CD14-positive monocyte (primary cell): ENCODE measurements around the gene NPLOC4. TPM values are rescaled to one million over a fixed set of nuclear protein-coding genes. Genes with fewer than 3 reads are reported as not detected.

ENCODE experiments used
- DNase-seq, 3 donors: peaks; one replicate each; pipeline ENCODE4 v3.0.0-alpha.2; 2011 to 2022
- H2AFZ ChIP-seq: 2 replicates; pipeline ENCODE4 v1.6.0; 2012; ENCODE audit warnings: mild to moderate bottlenecking, low read depth, low read length, inconsistent platforms; ENCODE audit not compliant: insufficient read depth, poor library complexity, severe bottlenecking
- H3K27ac ChIP-seq, 2 donors: 1 replicate in 1 of 2; 2 replicates in 1 of 2; pipeline ENCODE4 v1.5.1; 2012 to 2013; ENCODE audit warnings: low read length in 2 of 2, control low read depth in 1 of 2, inconsistent platforms in 1 of 2, low read depth in 1 of 2, mild to moderate bottlenecking in 1 of 2
- H3K27me3 ChIP-seq, 2 donors: one replicate each; pipeline versions ENCODE4 v1.6.0 to v1.6.1; 2011 to 2013; ENCODE audit warnings: low read length in 2 of 2; ENCODE audit not compliant: control insufficient read depth in 2 of 2, insufficient read depth in 2 of 2
- H3K36me3 ChIP-seq, 2 donors: replicated peaks in 1 of 2; 1 replicate in 1 of 2; 2 replicates in 1 of 2; pipeline versions ENCODE4 v1.5.1 to v1.6.1; 2012 to 2013; ENCODE audit warnings: low read length in 2 of 2, control low read depth in 1 of 2, inconsistent platforms in 1 of 2, mild to moderate bottlenecking in 1 of 2; ENCODE audit not compliant: insufficient read depth in 2 of 2, control insufficient read depth in 1 of 2
- H3K4me1 ChIP-seq, 2 donors: 1 replicate in 1 of 2; 2 replicates in 1 of 2; pipeline versions ENCODE4 v1.5.1 to v1.6.1; 2012 to 2013; ENCODE audit warnings: low read length in 2 of 2, control low read depth in 1 of 2, inconsistent platforms in 1 of 2, mild to moderate bottlenecking in 1 of 2, moderate library complexity in 1 of 2; ENCODE audit not compliant: insufficient read depth in 2 of 2, control insufficient read depth in 1 of 2
- H3K4me2 ChIP-seq: replicated peaks from 2 replicates; pipeline ENCODE3; 2012; ENCODE audit warnings: low read length, moderate library complexity, mild to moderate bottlenecking; ENCODE audit not compliant: poor library complexity, severe bottlenecking; ENCODE audit errors: extremely low read depth
- H3K4me3 ChIP-seq, 3 experiments: fragments of 200-600 bp in 1 of 3; sonication (generic) in 1 of 3; replicated peaks in 1 of 3; 1 replicate in 2 of 3; 2 replicates in 1 of 3; pipeline ENCODE4 v1.5.1; 2011 to 2013; ENCODE audit warnings: low read length in 3 of 3, mild to moderate bottlenecking in 3 of 3, control low read depth in 2 of 3, low read depth in 2 of 3, inconsistent platforms in 1 of 3, moderate library complexity in 1 of 3
- H3K79me2 ChIP-seq: 2 replicates; pipeline ENCODE4 v1.6.0; 2012; ENCODE audit warnings: mild to moderate bottlenecking, control low read depth, inconsistent platforms, low read length, moderate library complexity; ENCODE audit not compliant: insufficient read depth
- H3K9ac ChIP-seq: 2 replicates; pipeline ENCODE4 v1.6.0; 2017; ENCODE audit warnings: low read length, mild to moderate bottlenecking; ENCODE audit not compliant: insufficient read depth, poor library complexity, severe bottlenecking
- H3K9me3 ChIP-seq, 2 donors: replicated peaks in 1 of 2; 1 replicate in 1 of 2; 2 replicates in 1 of 2; pipeline versions ENCODE4 v1.5.1 to v1.6.1; 2012 to 2013; ENCODE audit warnings: low read length in 2 of 2, control low read depth in 1 of 2; ENCODE audit not compliant: control insufficient read depth in 1 of 2, insufficient read depth in 1 of 2
- H4K20me1 ChIP-seq: 2 replicates; pipeline ENCODE4 v1.6.0; 2012; ENCODE audit warnings: mild to moderate bottlenecking, low read length, control low read depth, moderate library complexity; ENCODE audit not compliant: insufficient read depth
- H3K27ac Mint-ChIP-seq, 7 donors: one replicate each; pipeline ENCODE4 v1.8.0; 2020; ENCODE audit warnings: mild to moderate bottlenecking in 7 of 7, mixed read lengths in 7 of 7, moderate library complexity in 6 of 7, inconsistent platforms in 2 of 7
- H3K27me3 Mint-ChIP-seq, 3 donors: one replicate each; pipeline ENCODE4 v1.8.0; 2021 to 2022; ENCODE audit warnings: low read depth in 3 of 3, mild to moderate bottlenecking in 3 of 3, mixed read lengths in 3 of 3, moderate library complexity in 3 of 3, inconsistent platforms in 1 of 3
- H3K36me3 Mint-ChIP-seq, 2 donors: one replicate each; pipeline ENCODE4 v1.8.0; 2020; ENCODE audit warnings: mixed read lengths in 2 of 2, inconsistent platforms in 1 of 2, mild to moderate bottlenecking in 1 of 2
- H3K4me1 Mint-ChIP-seq: one replicate; pipeline ENCODE4 v1.8.0; 2020; ENCODE audit warnings: mild to moderate bottlenecking, mixed read lengths
- H3K4me3 Mint-ChIP-seq, 2 donors: one replicate each; pipeline ENCODE4 v1.8.0; 2020; ENCODE audit warnings: mild to moderate bottlenecking in 2 of 2, mixed read lengths in 2 of 2, moderate library complexity in 1 of 2
- H3K9me3 Mint-ChIP-seq, 7 donors: one replicate each; pipeline ENCODE4 v1.8.0; 2020 to 2022; ENCODE audit warnings: mixed read lengths in 7 of 7, mild to moderate bottlenecking in 6 of 7, moderate library complexity in 6 of 7, inconsistent platforms in 2 of 7
- WGBS: methylation state at CpG from one replicate; pipeline ENCODE4 v1.1.5; 2013; ENCODE audit warnings: missing lambda C conversion rate; ENCODE audit not compliant: insufficient coverage; 5-methylcytosine and 5-hydroxymethylcytosine counted together
- intact Hi-C, 2 donors: fragments of 100-400 bp; cut with micrococcal nuclease; formaldehyde crosslinking; loops; one replicate each; pipeline versions ENCODE4 v1.15.0 to v1.15.1; 2023
- polyA plus RNA-seq, 3 donors: library from polyadenylated mRNA; depleted of rRNA in 1 of 3; unstranded in 2 of 3; stranded (reverse) in 1 of 3; fragments of 300-500 nt in 2 of 3; fragments of >200 nt in 1 of 3; fragmentation: Illumina TruSeq in 2 of 3; gene quantifications; 1 replicate in 2 of 3; 2 replicates in 1 of 3; pipeline ENCODE4 v1.2.3, GENCODE V29; 2012 to 2021
- TF ChIP-seq, protein P1 (sequence below): fragments of 200-600 bp; IDR thresholded peaks from one replicate; pipeline ENCODE4 v1.8.0; 2022; ENCODE audit warnings: antibody characterized with exemption, mild to moderate bottlenecking

NPLOC4 gene
- polyA plus RNA-seq, 3 donors, result 92.1 to 112 (median 106) TPM

GRCh38 chr17:81544281-81544974 is 92.5 kb downstream of the NPLOC4 start:
- intact Hi-C loops, result no loop called here
- no peaks in the 10 kb centered on the region for H3K4me1 Mint-ChIP-seq
- H3K36me3 ChIP-seq, result peaks cover 88 to 92% of the 10 kb centered on the region in 2 donors
- no peaks in the 10 kb centered on the region for H3K27me3 ChIP-seq
- no peak overlapping the region for H3K27ac ChIP-seq
- H3K9me3 ChIP-seq, result no peaks in the 10 kb centered on the region
- no peak overlapping the region for H3K4me3 ChIP-seq
- H3K4me1 ChIP-seq, result no peaks in the 10 kb centered on the region
- no peak overlapping the region for H3K4me2 ChIP-seq
- 98% methylated on average over 10 of the region's 16 CpGs for WGBS
- H3K27ac Mint-ChIP-seq, result no peak overlapping the region
- H2AFZ ChIP-seq, result no peak overlapping the region
- peaks cover 4% of the 10 kb centered on the region for H3K79me2 ChIP-seq
- no peak overlapping the region for H3K4me3 Mint-ChIP-seq
- no peaks in the 10 kb centered on the region for H3K27me3 Mint-ChIP-seq
- H3K36me3 Mint-ChIP-seq, result peaks cover 56 to 94% of the 10 kb centered on the region in 2 donors
- no peaks in the 10 kb centered on the region for H3K9me3 Mint-ChIP-seq
- TF ChIP-seq, protein P1, sequence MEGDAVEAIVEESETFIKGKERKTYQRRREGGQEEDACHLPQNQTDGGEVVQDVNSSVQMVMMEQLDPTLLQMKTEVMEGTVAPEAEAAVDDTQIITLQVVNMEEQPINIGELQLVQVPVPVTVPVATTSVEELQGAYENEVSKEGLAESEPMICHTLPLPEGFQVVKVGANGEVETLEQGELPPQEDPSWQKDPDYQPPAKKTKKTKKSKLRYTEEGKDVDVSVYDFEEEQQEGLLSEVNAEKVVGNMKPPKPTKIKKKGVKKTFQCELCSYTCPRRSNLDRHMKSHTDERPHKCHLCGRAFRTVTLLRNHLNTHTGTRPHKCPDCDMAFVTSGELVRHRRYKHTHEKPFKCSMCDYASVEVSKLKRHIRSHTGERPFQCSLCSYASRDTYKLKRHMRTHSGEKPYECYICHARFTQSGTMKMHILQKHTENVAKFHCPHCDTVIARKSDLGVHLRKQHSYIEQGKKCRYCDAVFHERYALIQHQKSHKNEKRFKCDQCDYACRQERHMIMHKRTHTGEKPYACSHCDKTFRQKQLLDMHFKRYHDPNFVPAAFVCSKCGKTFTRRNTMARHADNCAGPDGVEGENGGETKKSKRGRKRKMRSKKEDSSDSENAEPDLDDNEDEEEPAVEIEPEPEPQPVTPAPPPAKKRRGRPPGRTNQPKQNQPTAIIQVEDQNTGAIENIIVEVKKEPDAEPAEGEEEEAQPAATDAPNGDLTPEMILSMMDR, result no peak
- peaks cover 4% of the 10 kb centered on the region for H4K20me1 ChIP-seq
- H3K9ac ChIP-seq, result no peak overlapping the region
- no peak for DNase-seq

DNA sequence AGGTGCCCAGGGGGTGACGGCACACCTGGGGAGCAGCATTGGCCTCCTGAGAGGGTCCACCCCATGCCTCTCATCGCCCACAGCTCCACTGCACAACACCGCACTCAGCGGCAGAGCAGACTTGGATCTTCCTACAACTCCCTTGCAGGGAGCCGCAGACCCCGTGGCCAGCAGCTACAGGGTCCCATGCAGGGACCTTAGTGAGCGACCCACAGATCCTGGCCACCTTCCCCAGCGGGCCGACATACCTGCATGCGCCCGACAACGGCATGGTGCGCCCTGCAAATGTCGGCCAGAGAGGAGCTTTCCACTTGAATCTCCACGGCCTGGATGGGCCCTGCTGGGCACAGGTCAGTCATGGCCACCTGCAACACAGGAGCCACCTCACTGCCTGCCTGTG is 93.2 kb downstream of the NPLOC4 start:
- intact Hi-C loops, result no loop called here
- Histone ChIP-seq H3K36me3 (peaks cover 89 to 94% of the 10 kb centered on the region in 2 donors), H3K9ac (no peak overlapping the region)

More for the DNA sequence above, 93.2 kb downstream of the NPLOC4 start:
- no peak for DNase-seq
- Mint-ChIP-seq H3K27me3 (no peaks in the 10 kb centered on the region), H3K9me3 (no peaks in the 10 kb centered on the region), H3K27ac (no peak overlapping the region), H3K4me1 (no peaks in the 10 kb centered on the region), H3K4me3 (no peak overlapping the region), H3K36me3 (peaks cover 51 to 92% of the 10 kb centered on the region in 2 donors)
- Histone ChIP-seq H2AFZ (no peak overlapping the region), H3K4me2 (no peak overlapping the region), H3K4me3 (no peak overlapping the region), H4K20me1 (no peaks in the 10 kb centered on the region), H3K27me3 (no peaks in the 10 kb centered on the region), H3K4me1 (no peaks in the 10 kb centered on the region), H3K27ac (no peak overlapping the region), H3K79me2 (no peaks in the 10 kb centered on the region), H3K9me3 (no peaks in the 10 kb centered on the region)
- over 99% methylated on average over 15 of the region's 15 CpGs for WGBS
- TF ChIP-seq, protein P1, result no peak
